Measurements from ENCODE around the gene BANF2.

BANF2 gene

GRCh38 chr20:17758512-17758911 lies 58.7 kb downstream of the BANF2 start:
- Mint-ChIP-seq H3K27me3 (ENCODE audit: low read depth, poor library complexity) (peaks cover 15% of the 10 kb centered on the region), H3K9me3 (peaks cover 30% of the 10 kb centered on the region), H3K4me1 (no peaks in the 10 kb centered on the region), H3K4me3 (no peak overlapping the region), H3K36me3 (ENCODE audit: low read depth) (no peaks in the 10 kb centered on the region), H3K27ac (no peak overlapping the region)
- DNase-seq: no peak
- no peak for TF ChIP-seq CTCF (IDR thresholded peaks at IDR 0.05)

- Mint-ChIP-seq H3K36me3 (ENCODE audit: low read depth) (no peaks in the 10 kb centered on the region), H3K4me1 (peaks cover 1% of the 10 kb centered on the region), H3K4me3 (no peak overlapping the region), H3K27me3 (ENCODE audit: low read depth, poor library complexity) (peaks cover 12% of the 10 kb centered on the region), H3K27ac (no peak overlapping the region), H3K9me3 (peaks cover 31% of the 10 kb centered on the region)
- no peak for DNase-seq
- TF ChIP-seq CTCF (IDR thresholded peaks at IDR 0.05): no peak
Measured at GRCh38 chr20:17759449-17759848, 59.7 kb downstream of the BANF2 start.

- DNase-seq: no peak
- Mint-ChIP-seq H3K4me3 (no peak overlapping the region), H3K9me3 (peaks cover 30% of the 10 kb centered on the region), H3K27ac (no peak overlapping the region), H3K4me1 (peaks cover 6% of the 10 kb centered on the region), H3K27me3 (ENCODE audit: low read depth, poor library complexity) (peaks cover 3% of the 10 kb centered on the region), H3K36me3 (ENCODE audit: low read depth) (no peaks in the 10 kb centered on the region)
- TF ChIP-seq CTCF (IDR thresholded peaks at IDR 0.05): no peak
Measured at GRCh38 chr20:17761604-17762003, 61.8 kb downstream of the BANF2 start.

- Mint-ChIP-seq H3K36me3 (ENCODE audit: low read depth) (no peaks in the 10 kb centered on the region), H3K27ac (no peak overlapping the region), H3K4me1 (peaks cover 6% of the 10 kb centered on the region), H3K9me3 (peaks cover 30% of the 10 kb centered on the region), H3K27me3 (ENCODE audit: low read depth, poor library complexity) (peaks cover 3% of the 10 kb centered on the region), H3K4me3 (no peak overlapping the region)
- no peak for DNase-seq
- TF ChIP-seq CTCF (IDR thresholded peaks at IDR 0.05): no peak
Measured at GRCh38 chr20:17762243-17762872, 62.6 kb downstream of the BANF2 start.

GRCh38 chr20:17762873-17763557 lies 63.2 kb downstream of the BANF2 start:
- DNase-seq: no peak
- Mint-ChIP-seq H3K9me3 (peaks cover 27% of the 10 kb centered on the region), H3K27me3 (ENCODE audit: low read depth, poor library complexity) (no peaks in the 10 kb centered on the region), H3K4me3 (no peak overlapping the region), H3K36me3 (ENCODE audit: low read depth) (no peaks in the 10 kb centered on the region), H3K27ac (no peak overlapping the region), H3K4me1 (peaks cover 6% of the 10 kb centered on the region)
- no peak for TF ChIP-seq CTCF (IDR thresholded peaks at IDR 0.05)

GRCh38 chr20:17765017-17765416 lies 65.3 kb downstream of the BANF2 start:
- Mint-ChIP-seq H3K27me3 (ENCODE audit: low read depth, poor library complexity) (no peaks in the 10 kb centered on the region), H3K27ac (no peak overlapping the region), H3K4me3 (no peak overlapping the region), H3K9me3 (peaks cover 10% of the 10 kb centered on the region), H3K36me3 (ENCODE audit: low read depth) (no peaks in the 10 kb centered on the region), H3K4me1 (peaks cover 6% of the 10 kb centered on the region)
- TF ChIP-seq CTCF (IDR thresholded peaks at IDR 0.05): no peak
- DNase-seq: no peak

All from nephron progenitor cell (in vitro differentiated cells).